Aorta (tissue), 5 donors: Measurements from ENCODE around the gene SLC6A18. TPM values are rescaled to one million over a fixed set of nuclear protein-coding genes. Genes with fewer than 3 reads are reported as not detected.

Experiments
- ATAC-seq: fragments of 200-7000 bp; cut with Tn5 transposase; one replicate; pipeline ENCODE4 v1.9.1; 2022; ENCODE audit warnings: moderate library complexity; ENCODE audit not compliant: low FRiP score
- DNase-seq, 2 donors: peaks; one replicate each; pipeline ENCODE4 v3.0.0-alpha.2; 2020
- H3K27ac ChIP-seq, 2 donors: one replicate each; pipeline ENCODE4 v1.5.1; 2013; ENCODE audit warnings: low read length in 2 of 2, mild to moderate bottlenecking in 2 of 2, moderate library complexity in 2 of 2, control low read depth in 1 of 2, inconsistent platforms in 1 of 2, low read depth in 1 of 2
- H3K27me3 ChIP-seq, 2 donors: one replicate each; pipeline ENCODE4 v1.6.1; 2013; ENCODE audit warnings: control low read depth in 1 of 2, low read length in 1 of 2, mild to moderate bottlenecking in 1 of 2, moderate library complexity in 1 of 2; ENCODE audit not compliant: insufficient read depth in 2 of 2, control insufficient read depth in 1 of 2
- H3K36me3 ChIP-seq, 2 donors: one replicate each; pipeline ENCODE4 v1.6.1; 2013; ENCODE audit warnings: control low read depth in 1 of 2, low read length in 1 of 2, mild to moderate bottlenecking in 1 of 2; ENCODE audit not compliant: insufficient read depth in 2 of 2, control insufficient read depth in 1 of 2
- H3K4me1 ChIP-seq, 2 donors: one replicate each; pipeline ENCODE4 v1.6.1; 2013; ENCODE audit warnings: low read length in 2 of 2, control low read depth in 1 of 2, mild to moderate bottlenecking in 1 of 2, moderate library complexity in 1 of 2; ENCODE audit not compliant: insufficient read depth in 2 of 2, control insufficient read depth in 1 of 2
- H3K4me3 ChIP-seq, 2 donors: one replicate each; pipeline ENCODE4 v1.5.1; 2013; ENCODE audit warnings: low read length in 2 of 2, control low read depth in 1 of 2, mild to moderate bottlenecking in 1 of 2
- H3K9me3 ChIP-seq: one replicate; pipeline ENCODE4 v1.6.1; 2013; ENCODE audit warnings: mild to moderate bottlenecking, low read length; ENCODE audit not compliant: control insufficient read depth
- WGBS, 2 donors: extraction: QIAGEN DNeasy Blood & Tissue Kit; methylation state at CpG; one replicate each; pipeline ENCODE4 v1.1.7; 2013; 5-methylcytosine and 5-hydroxymethylcytosine counted together
- intact Hi-C, 2 donors: fragments of 100-400 bp; cut with DNase I; formaldehyde crosslinking; loops; one replicate each; pipeline versions ENCODE4 v1.14.2 to v1.15.0; 2022
- polyA plus RNA-seq, 2 donors: library from polyadenylated mRNA; stranded (reverse); fragments of 200-250 nt; gene quantifications; one replicate each; pipeline ENCODE4 v1.2.3, GENCODE V29; 2013
- total RNA-seq, 2 donors: library from RNA; stranded (reverse); fragmentation: NEBNext Ultra II Directional; extraction: Animal tissue kit (Norgen Biotek cat#: 25700); gene quantifications; one replicate each; pipeline ENCODE4 v1.2.1, GENCODE V29; 2021
- donor health status: healthy with polysubstance abuse.
- donor health status: Bipolar disorder and iron deficiency.
- donor health status: DM: no; HTN: no; CAD: no.
- donor health status: DM: no; HTN: no; CAD: no.
- donor health status: DM: yes; HTN: yes; CAD: no.

The SLC6A18 gene
- total and polyA plus RNA-seq, 4 donors = not detected

DNA sequence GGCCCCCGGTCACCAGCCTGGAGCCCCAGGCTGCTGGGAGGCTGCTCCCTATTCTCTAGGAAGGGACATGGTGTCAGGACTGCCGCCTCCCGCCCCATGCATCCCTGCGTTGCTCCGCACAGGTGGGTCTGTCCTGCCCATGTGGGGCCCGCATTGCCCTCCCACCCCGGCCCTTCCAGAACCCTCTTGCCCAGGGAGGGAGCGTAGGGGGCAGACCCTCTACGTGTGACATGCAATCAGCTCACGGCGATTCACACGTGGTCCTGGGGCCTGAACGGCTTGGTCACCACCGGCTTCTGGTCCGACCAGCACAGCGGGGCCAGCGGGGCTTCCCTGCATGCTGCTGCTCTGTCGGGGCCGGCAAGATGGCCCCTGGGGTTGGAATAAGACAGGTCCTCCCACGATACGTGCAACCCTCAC is 14.3 kb upstream of the SLC6A18 start:
- peak in 1 of 2 donors; percentile 66 for DNase-seq
- intact Hi-C loops = no loop called here
- H3K27ac ChIP-seq = no peak overlapping the region
- no peak overlapping the region for H3K4me3 ChIP-seq
- no peaks in the 10 kb centered on the region for H3K27me3 ChIP-seq
- H3K36me3 ChIP-seq = no peaks in the 10 kb centered on the region
- no peak for ATAC-seq
- H3K9me3 ChIP-seq = peaks cover 3% of the 10 kb centered on the region
- H3K4me1 ChIP-seq = no peaks in the 10 kb centered on the region
- 73 to 82% methylated on average over 21 of the region's 21 CpGs for WGBS, 2 donors

DNA sequence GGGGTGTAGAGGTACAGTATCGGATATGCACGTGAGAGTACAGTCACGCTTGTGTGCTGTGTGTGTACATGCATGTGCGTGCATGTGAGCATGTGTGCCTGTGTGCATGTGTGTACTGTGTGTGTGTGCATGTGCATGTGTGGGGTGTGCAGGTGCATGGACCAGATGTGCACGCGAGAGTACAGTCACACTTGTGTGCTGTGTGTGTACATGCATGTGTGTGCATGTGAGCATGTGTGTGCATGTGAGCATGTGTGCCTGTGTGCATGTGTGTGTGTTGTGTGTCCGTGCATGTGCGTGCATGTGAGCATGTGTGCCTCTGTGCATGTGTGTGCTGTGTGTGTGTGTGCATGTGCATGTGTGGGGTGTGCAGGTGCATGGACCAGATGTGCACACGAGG is 13.5 kb upstream of the SLC6A18 start:
- Histone ChIP-seq H3K27me3 (no peaks in the 10 kb centered on the region), H3K4me3 (no peak overlapping the region), H3K27ac (no peak overlapping the region), H3K9me3 (peaks cover 3% of the 10 kb centered on the region), H3K36me3 (no peaks in the 10 kb centered on the region), H3K4me1 (no peaks in the 10 kb centered on the region)
- peak; percentile 17 to 44 for DNase-seq
- intact Hi-C loops = no loop called here
- 94 to 95% methylated on average over 9 of the region's 9 CpGs for WGBS, 2 donors
- no peak for ATAC-seq

DNA sequence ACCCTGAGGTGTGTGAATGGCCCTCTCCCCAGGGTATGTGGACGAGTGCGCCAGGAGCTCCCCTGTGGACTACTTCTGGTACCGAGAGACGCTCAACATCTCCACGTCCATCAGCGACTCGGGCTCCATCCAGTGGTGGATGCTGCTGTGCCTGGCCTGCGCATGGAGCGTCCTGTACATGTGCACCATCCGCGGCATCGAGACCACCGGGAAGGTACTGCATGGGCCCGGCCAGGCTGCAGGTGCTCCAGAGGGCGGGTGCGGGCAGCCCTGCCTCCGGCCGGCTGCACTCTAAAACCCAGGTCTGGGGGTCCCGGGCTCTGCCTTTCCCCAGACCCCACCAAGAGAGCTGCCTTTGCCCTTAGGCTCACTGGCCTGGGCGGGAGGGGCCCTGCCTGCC is 12.9 kb upstream of the SLC6A18 start:
- H3K9me3 ChIP-seq = peaks cover 3% of the 10 kb centered on the region
- no peaks in the 10 kb centered on the region for H3K27me3 ChIP-seq
- H3K4me3 ChIP-seq = no peak overlapping the region
- no peaks in the 10 kb centered on the region for H3K36me3 ChIP-seq
- no peak for ATAC-seq
- H3K27ac ChIP-seq = no peak overlapping the region
- intact Hi-C loops = no loop called here
- 89 to 90% methylated on average over 20 of the region's 20 CpGs for WGBS, 2 donors
- DNase-seq = peak; percentile 34 to 37
- H3K4me1 ChIP-seq = no peaks in the 10 kb centered on the region

DNA sequence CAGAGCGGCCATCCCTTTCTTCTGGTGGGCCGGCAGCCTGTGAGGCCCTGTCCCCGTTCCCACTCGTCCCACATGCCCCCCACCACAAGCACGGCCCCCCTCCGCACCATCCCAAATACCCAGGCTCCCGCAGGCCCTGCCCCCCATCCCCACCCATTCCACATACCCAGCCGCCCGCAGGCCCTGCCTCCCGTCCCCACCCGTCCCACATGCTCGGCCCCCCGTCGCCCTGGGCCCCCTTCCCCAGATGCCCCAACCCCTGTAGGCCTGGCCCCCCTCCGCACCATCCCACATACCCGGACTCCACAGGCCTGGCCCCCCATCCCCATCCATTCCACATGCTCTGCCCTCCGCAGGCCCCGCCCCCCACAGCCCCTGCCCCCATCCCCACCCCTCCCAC is 12.3 kb upstream of the SLC6A18 start:
- peak; percentile 31 to 67 for DNase-seq
- Histone ChIP-seq H3K4me3 (no peak overlapping the region), H3K9me3 (peaks cover 3% of the 10 kb centered on the region), H3K27me3 (no peaks in the 10 kb centered on the region), H3K36me3 (no peaks in the 10 kb centered on the region), H3K27ac (no peak overlapping the region), H3K4me1 (no peaks in the 10 kb centered on the region)
- intact Hi-C loops = no loop called here
- no peak for ATAC-seq
- 86 to 88% methylated on average over 16 to 18 of the region's 18 CpGs for WGBS, 2 donors

DNA sequence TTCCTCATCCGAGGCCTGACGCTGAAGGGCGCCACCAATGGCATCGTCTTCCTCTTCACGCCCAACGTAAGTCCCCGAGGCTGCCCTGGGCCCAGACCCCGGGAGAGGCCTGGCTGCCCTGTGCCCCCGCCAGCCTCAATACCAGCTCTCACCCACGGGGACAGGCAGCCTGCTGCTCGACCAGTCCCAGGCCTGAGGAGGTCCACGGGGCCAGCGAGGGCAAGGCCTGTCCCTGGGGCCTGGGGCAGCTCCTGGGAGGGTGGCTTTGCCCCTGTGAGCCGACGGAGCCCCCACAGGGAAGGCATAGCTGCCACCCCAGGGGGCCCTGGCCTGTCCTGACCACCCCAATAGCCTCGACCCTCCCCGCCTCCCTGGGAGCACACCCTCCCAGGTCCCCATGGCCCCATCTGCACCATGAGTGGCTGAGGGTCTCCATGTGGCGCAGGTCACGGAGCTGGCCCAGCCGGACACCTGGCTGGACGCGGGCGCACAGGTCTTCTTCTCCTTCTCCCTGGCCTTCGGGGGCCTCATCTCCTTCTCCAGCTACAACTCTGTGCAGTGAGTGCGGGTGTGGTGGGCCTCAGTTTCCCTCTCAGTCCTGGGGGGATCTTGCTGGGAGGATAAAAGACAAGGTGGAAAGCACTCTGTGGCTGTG is 11.5 kb upstream of the SLC6A18 start:
- DNase-seq = peak; percentile 27 to 67
- no peaks in the 10 kb centered on the region for H3K36me3 ChIP-seq
- intact Hi-C loops = no loop called here
- peaks cover 3% of the 10 kb centered on the region for H3K9me3 ChIP-seq
- 87 to 89% methylated on average over 23 to 25 of the region's 25 CpGs for WGBS, 2 donors
- H3K4me1 ChIP-seq = no peaks in the 10 kb centered on the region
- no peak overlapping the region for H3K4me3 ChIP-seq
- H3K27ac ChIP-seq = no peak overlapping the region
- no peaks in the 10 kb centered on the region for H3K27me3 ChIP-seq
- no peak for ATAC-seq

DNA sequence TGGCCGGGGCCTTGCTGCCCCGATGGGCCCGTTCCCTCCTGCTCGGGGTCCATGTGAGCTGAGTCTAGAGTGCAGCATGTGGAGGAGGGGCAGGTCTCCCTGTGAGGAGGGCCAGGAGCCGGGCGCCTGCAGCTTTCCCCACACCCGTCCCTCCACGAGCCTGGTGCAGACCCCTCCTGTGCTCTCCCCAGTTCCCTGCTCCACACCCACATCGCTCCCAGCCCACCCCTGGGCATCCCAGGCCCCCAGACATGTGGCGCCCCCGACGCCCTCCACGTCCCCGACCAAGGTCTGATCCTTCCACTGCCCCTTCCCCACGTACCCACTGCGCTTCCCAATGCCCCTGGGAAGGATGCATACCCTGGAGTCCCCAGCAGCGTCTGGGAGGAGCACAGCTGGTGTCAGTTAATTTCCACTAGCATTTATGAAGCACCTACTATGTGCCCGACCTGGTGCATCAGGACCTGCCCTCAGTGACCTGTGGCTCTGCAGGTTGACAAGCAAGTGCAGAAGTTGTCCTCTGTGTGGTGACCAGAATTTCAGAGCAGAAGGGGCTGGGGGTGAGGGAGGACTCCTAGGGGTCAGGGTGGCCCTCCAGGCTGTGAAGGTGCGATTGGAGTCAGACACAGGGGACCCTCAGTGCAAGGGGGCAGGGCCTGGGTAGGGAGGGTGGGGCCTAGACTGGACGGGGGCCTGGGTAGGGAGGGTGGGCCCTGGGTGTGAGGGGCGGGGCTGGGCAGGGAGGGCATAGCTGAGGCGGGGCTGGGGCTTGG is 10.8 kb upstream of the SLC6A18 start:
- H3K9me3 ChIP-seq = peaks cover 3% of the 10 kb centered on the region

DNA sequence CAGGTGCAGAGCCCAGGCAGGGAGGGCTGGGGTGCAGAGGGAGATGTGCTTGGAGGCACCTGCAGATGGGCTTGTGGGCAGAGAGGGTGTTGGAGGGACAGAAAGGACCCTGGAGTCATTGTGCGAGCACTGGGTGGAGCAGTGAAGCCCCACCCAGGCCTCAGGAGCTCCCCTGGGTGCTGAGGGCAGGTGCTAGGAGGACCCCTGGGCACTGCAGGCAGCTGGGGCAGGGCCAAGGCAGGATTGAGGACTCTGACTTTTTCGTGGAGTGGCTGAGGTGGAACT is 10.3 kb upstream of the SLC6A18 start:
- 67 to 68% methylated on average over 2 of the region's 2 CpGs for WGBS, 2 donors
- no peak for ATAC-seq

More for the DNA sequence above, 10.8 kb upstream of the SLC6A18 start:
- ATAC-seq = no peak
- H3K4me1 ChIP-seq = no peaks in the 10 kb centered on the region
- 56 to 74% methylated on average over 21 to 22 of the region's 22 CpGs for WGBS, 2 donors
- H3K36me3 ChIP-seq = no peaks in the 10 kb centered on the region
- DNase-seq = peak; percentile 17 to 55
- no peak overlapping the region for H3K27ac ChIP-seq
- H3K4me3 ChIP-seq = no peak overlapping the region
- H3K27me3 ChIP-seq = no peaks in the 10 kb centered on the region
- intact Hi-C loops = no loop called here

DNA sequence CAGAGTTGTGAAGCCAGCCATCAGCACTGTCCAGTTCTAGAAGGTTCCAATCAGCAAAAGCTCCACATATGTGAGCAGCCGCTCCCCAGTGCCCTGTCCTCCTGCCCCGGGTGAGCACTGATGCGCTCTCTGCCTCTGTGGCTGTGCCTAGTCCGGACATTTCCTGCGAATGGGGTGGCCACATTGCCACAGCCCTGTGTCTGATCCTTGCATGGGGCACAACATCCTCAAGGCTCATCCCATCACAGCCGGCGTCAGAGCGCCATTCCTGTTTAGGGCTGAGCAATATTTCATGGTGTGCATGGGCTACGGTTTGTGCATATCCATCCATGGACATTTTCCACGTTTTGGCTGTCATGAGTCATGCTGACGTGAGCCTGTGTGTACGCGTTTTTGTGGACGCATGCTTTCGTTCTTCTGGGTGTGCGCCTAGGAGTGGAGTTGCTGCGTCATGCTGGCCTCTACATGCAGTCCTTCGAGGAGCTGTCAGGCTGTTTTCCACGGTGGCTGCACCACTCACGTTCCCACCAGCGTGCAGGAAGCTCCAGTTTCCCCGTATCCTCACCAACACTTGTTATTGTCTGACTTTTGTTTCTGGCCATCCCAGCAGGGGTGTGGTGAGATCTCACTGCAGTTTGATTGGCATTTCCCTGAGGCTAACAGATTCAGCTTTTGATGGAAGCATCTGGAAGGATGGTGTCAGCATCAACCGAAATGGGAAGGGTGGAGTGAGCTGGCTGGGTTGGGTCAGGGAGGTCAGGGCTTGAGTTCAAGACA is 9.7 kb upstream of the SLC6A18 start:
- H3K4me1 ChIP-seq = no peaks in the 10 kb centered on the region
- intact Hi-C loops = no loop called here
- peaks cover 3% of the 10 kb centered on the region for H3K9me3 ChIP-seq
- H3K36me3 ChIP-seq = no peaks in the 10 kb centered on the region
- no peaks in the 10 kb centered on the region for H3K27me3 ChIP-seq
- H3K27ac ChIP-seq = no peak overlapping the region
- 93% methylated on average over 23 of the region's 23 CpGs for WGBS, 2 donors
- no peak overlapping the region for H3K4me3 ChIP-seq
- no peak for ATAC-seq
- DNase-seq = peak; percentile 32 to 61

More for the DNA sequence above, 10.3 kb upstream of the SLC6A18 start:
- intact Hi-C loops = no loop called here
- H3K4me1 ChIP-seq = no peaks in the 10 kb centered on the region
- peak in 1 of 2 donors; percentile 26 for DNase-seq
- no peak overlapping the region for H3K27ac ChIP-seq
- H3K27me3 ChIP-seq = no peaks in the 10 kb centered on the region
- H3K4me3 ChIP-seq = no peak overlapping the region
- H3K36me3 ChIP-seq = no peaks in the 10 kb centered on the region
- H3K9me3 ChIP-seq = peaks cover 3% of the 10 kb centered on the region
